ENCODE measurements around the gene NUP37. TPM values are rescaled to one million over a fixed set of nuclear protein-coding genes. Genes with fewer than 3 reads are reported as not detected.
A peak's percentile ranks its signal among the peaks of the same experiment; 100 is the strongest.

NUP37 gene
- polyA plus RNA-seq, 1 donor from 2014 or later = 21.6 TPM

GRCh38 chr12:102061560-102062418 is 58.1 kb downstream of the NUP37 start, which contains the start of gene WASHC3:
Gene WASHC3 (minus strand): TSS chr12:102061991. CDS start chr12:102061962, 29 bp downstream.
- Histone ChIP-seq H3K4me2 (ENCODE audit: low read length) (peak within 1 kb of the TSS; percentile 93), H3K9me2 (ENCODE audit: insufficient read depth, low read length) (no peaks in the 10 kb centered on the region), H3K27ac (ENCODE audit: low read length) (peak within 1 kb of the TSS; percentile 54), H3K27me3 (ENCODE audit: insufficient read depth, low read depth, low read length) (no peaks in the 10 kb centered on the region), H3K36me3 (ENCODE audit: insufficient read depth, low read length) (no peaks in the 10 kb centered on the region), H4K20me1 (ENCODE audit: insufficient read depth) (no peaks in the 10 kb centered on the region), H3K9ac (ENCODE audit: low read length) (peak within 1 kb of the TSS; percentile 87), H3K4me3 (ENCODE audit: low read length) (peak within 1 kb of the TSS; percentile 91), H3F3A (ENCODE audit: insufficient read depth, low read length, poor library complexity, severe bottlenecking) (no peaks in the 10 kb centered on the region), H3K79me2 (replicated peaks; ENCODE audit: insufficient read depth, low read length) (no peaks in the 10 kb centered on the region), H3K9me3 (ENCODE audit: low read length) (no peaks in the 10 kb centered on the region), H2AFZ (ENCODE audit: low read depth, low read length) (peak within 1 kb of the TSS; percentile 97)
- TF ChIP-seq TAF1 (IDR thresholded peaks at IDR 0.05; ENCODE audit: low read depth) (no peak), SMC3 (conservative IDR thresholded peaks at IDR 0.05; ENCODE audit: poor library complexity) (peak; percentile 17), RAD21 (conservative IDR thresholded peaks at IDR 0.05) (no peak), POLR2AphosphoS5 (IDR thresholded peaks at IDR 0.05) (peak; percentile 79), REST (IDR thresholded peaks at IDR 0.05; ENCODE audit: borderline replicate concordance) (no peak), EZH2 (IDR thresholded peaks at IDR 0.05; ENCODE audit: borderline replicate concordance, insufficient read depth, low read length, poor library complexity, severe bottlenecking) (no peak), MXI1 (conservative IDR thresholded peaks at IDR 0.05; ENCODE audit: poor library complexity, severe bottlenecking) (peak; percentile 53), EP300 (conservative IDR thresholded peaks at IDR 0.05; ENCODE audit: poor library complexity, severe bottlenecking) (peak; percentile 26), CTCF (IDR thresholded peaks at IDR 0.05; ENCODE audit: poor library complexity, severe bottlenecking) (peak; percentile 33)

- no peak for TF ChIP-seq REST (IDR thresholded peaks at IDR 0.05; ENCODE audit: borderline replicate concordance)
- no peak for TF ChIP-seq POLR2AphosphoS5 (IDR thresholded peaks at IDR 0.05)
- TF ChIP-seq TAF1 (IDR thresholded peaks at IDR 0.05; ENCODE audit: low read depth) = no peak
- no peak for TF ChIP-seq RAD21 (conservative IDR thresholded peaks at IDR 0.05)
- no peak for TF ChIP-seq EP300 (conservative IDR thresholded peaks at IDR 0.05; ENCODE audit: poor library complexity, severe bottlenecking)
- TF ChIP-seq CTCF (IDR thresholded peaks at IDR 0.05; ENCODE audit: poor library complexity, severe bottlenecking) = no peak
- TF ChIP-seq EZH2 (IDR thresholded peaks at IDR 0.05; ENCODE audit: borderline replicate concordance, insufficient read depth, low read length, poor library complexity, severe bottlenecking) = no peak
- TF ChIP-seq MXI1 (conservative IDR thresholded peaks at IDR 0.05; ENCODE audit: poor library complexity, severe bottlenecking) = no peak
- TF ChIP-seq SMC3 (conservative IDR thresholded peaks at IDR 0.05; ENCODE audit: poor library complexity) = no peak
- H3K9ac ChIP-seq (ENCODE audit: low read length) = peak overlapping the region; percentile 87
- H3K4me3 ChIP-seq (ENCODE audit: low read length) = peak overlapping the region; percentile 91
- H3K27me3 ChIP-seq (ENCODE audit: insufficient read depth, low read depth, low read length) = no peaks in the 10 kb centered on the region
- H3F3A ChIP-seq (ENCODE audit: insufficient read depth, low read length, poor library complexity, severe bottlenecking) = no peaks in the 10 kb centered on the region
- peak overlapping the region; percentile 93 for H3K4me2 ChIP-seq (ENCODE audit: low read length)
- peak overlapping the region; percentile 97 for H2AFZ ChIP-seq (ENCODE audit: low read depth, low read length)
- H3K9me3 ChIP-seq (ENCODE audit: low read length) = no peaks in the 10 kb centered on the region
- no peaks in the 10 kb centered on the region for H3K36me3 ChIP-seq (ENCODE audit: insufficient read depth, low read length)
- H3K9me2 ChIP-seq (ENCODE audit: insufficient read depth, low read length) = no peaks in the 10 kb centered on the region
- H3K27ac ChIP-seq (ENCODE audit: low read length) = peak overlapping the region; percentile 54
- H3K79me2 ChIP-seq (replicated peaks; ENCODE audit: insufficient read depth, low read length) = no peaks in the 10 kb centered on the region
- H4K20me1 ChIP-seq (ENCODE audit: insufficient read depth) = no peaks in the 10 kb centered on the region
Measured at GRCh38 chr12:102061096-102061559, 58.8 kb downstream of the NUP37 start.

Data from neural cell (in vitro differentiated cells).